SK-N-SH (cell line): ENCODE measurements around the gene LCP2.

Experiments
- CHD2 ChIP-seq: fragments of 150-350 bp; IDR thresholded peaks from 2 replicates; pipeline ENCODE4 v1.6.1; 2018; ENCODE audit warnings: low read length; ENCODE audit not compliant: partially characterized antibody
- POLR2AphosphoS5 ChIP-seq: IDR thresholded peaks from 2 replicates; pipeline ENCODE4 v1.6.1; 2012; ENCODE audit warnings: low read depth, low read length
- RAD21 ChIP-seq: IDR thresholded peaks from 2 replicates; pipeline ENCODE4 v1.6.1; 2012; ENCODE audit warnings: mild to moderate bottlenecking, low read length
- RFX5 ChIP-seq: IDR thresholded peaks from 2 replicates; pipeline ENCODE4 v1.6.1; 2012; ENCODE audit warnings: mild to moderate bottlenecking, improper control_type of control experiment, low read length
- RXRA ChIP-seq: IDR thresholded peaks from 2 replicates; pipeline ENCODE4 v1.4.0; 2012; ENCODE audit warnings: low read depth, mild to moderate bottlenecking, borderline replicate concordance
- SMC3 ChIP-seq: IDR thresholded peaks from 2 replicates; pipeline ENCODE4 v1.6.1; 2012; ENCODE audit warnings: low read depth, low read length, improper control_type of control experiment
- TEAD4 ChIP-seq: IDR thresholded peaks from 2 replicates; pipeline ENCODE4 v1.4.0; 2012; ENCODE audit warnings: mild to moderate bottlenecking, borderline replicate concordance; ENCODE audit not compliant: insufficient read depth
- YY1 ChIP-seq: IDR thresholded peaks from 2 replicates; pipeline ENCODE4 v1.4.0; 2012; ENCODE audit warnings: low read depth, mild to moderate bottlenecking
- TF ChIP-seq, protein P1 (sequence below): fragments of 200-600 bp; sonication (generic); IDR thresholded peaks from 2 replicates; pipeline ENCODE4 v1.6.1; 2017; ENCODE audit warnings: antibody characterized with exemption, mild to moderate bottlenecking, moderate library complexity
- TF ChIP-seq, protein P2 (sequence below): IDR thresholded peaks from 2 replicates; pipeline ENCODE4 v1.4.0; 2012; ENCODE audit warnings: low read depth, borderline replicate concordance
- TF ChIP-seq, protein P3 (sequence below): IDR thresholded peaks from 2 replicates; pipeline ENCODE4 v1.6.1; 2012; ENCODE audit warnings: mild to moderate bottlenecking, low read depth, low read length, moderate library complexity

DNA sequence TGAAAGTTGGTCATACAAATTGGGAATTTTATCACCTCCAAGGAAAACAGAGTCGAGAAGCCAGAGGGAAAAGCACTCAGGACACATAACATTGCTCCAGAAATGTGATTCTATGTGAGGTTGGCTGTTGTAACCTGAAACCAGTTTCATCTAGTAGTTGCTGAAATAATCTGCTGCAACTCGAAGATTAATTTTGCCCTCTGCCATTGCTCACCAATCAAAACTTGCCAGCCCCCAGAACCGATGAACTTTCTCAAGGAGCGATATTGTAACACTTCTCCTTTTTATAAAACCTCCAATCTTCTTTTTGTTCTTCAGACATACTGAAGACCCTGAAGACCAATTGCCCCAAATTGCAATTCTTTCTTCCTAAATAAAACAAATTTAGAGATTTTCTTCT, 33.7 kb downstream of the LCP2 start:
- TF ChIP-seq, protein P1, sequence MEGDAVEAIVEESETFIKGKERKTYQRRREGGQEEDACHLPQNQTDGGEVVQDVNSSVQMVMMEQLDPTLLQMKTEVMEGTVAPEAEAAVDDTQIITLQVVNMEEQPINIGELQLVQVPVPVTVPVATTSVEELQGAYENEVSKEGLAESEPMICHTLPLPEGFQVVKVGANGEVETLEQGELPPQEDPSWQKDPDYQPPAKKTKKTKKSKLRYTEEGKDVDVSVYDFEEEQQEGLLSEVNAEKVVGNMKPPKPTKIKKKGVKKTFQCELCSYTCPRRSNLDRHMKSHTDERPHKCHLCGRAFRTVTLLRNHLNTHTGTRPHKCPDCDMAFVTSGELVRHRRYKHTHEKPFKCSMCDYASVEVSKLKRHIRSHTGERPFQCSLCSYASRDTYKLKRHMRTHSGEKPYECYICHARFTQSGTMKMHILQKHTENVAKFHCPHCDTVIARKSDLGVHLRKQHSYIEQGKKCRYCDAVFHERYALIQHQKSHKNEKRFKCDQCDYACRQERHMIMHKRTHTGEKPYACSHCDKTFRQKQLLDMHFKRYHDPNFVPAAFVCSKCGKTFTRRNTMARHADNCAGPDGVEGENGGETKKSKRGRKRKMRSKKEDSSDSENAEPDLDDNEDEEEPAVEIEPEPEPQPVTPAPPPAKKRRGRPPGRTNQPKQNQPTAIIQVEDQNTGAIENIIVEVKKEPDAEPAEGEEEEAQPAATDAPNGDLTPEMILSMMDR: no peak
- TF ChIP-seq TEAD4: no peak
- no peak for TF ChIP-seq YY1
- TF ChIP-seq, protein P2, sequence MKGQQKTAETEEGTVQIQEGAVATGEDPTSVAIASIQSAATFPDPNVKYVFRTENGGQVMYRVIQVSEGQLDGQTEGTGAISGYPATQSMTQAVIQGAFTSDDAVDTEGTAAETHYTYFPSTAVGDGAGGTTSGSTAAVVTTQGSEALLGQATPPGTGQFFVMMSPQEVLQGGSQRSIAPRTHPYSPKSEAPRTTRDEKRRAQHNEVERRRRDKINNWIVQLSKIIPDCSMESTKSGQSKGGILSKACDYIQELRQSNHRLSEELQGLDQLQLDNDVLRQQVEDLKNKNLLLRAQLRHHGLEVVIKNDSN: no peak
- TF ChIP-seq, protein P3, sequence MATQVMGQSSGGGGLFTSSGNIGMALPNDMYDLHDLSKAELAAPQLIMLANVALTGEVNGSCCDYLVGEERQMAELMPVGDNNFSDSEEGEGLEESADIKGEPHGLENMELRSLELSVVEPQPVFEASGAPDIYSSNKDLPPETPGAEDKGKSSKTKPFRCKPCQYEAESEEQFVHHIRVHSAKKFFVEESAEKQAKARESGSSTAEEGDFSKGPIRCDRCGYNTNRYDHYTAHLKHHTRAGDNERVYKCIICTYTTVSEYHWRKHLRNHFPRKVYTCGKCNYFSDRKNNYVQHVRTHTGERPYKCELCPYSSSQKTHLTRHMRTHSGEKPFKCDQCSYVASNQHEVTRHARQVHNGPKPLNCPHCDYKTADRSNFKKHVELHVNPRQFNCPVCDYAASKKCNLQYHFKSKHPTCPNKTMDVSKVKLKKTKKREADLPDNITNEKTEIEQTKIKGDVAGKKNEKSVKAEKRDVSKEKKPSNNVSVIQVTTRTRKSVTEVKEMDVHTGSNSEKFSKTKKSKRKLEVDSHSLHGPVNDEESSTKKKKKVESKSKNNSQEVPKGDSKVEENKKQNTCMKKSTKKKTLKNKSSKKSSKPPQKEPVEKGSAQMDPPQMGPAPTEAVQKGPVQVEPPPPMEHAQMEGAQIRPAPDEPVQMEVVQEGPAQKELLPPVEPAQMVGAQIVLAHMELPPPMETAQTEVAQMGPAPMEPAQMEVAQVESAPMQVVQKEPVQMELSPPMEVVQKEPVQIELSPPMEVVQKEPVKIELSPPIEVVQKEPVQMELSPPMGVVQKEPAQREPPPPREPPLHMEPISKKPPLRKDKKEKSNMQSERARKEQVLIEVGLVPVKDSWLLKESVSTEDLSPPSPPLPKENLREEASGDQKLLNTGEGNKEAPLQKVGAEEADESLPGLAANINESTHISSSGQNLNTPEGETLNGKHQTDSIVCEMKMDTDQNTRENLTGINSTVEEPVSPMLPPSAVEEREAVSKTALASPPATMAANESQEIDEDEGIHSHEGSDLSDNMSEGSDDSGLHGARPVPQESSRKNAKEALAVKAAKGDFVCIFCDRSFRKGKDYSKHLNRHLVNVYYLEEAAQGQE: no peak
- TF ChIP-seq RFX5: no peak
- TF ChIP-seq CHD2: no peak
- TF ChIP-seq RAD21: no peak
- TF ChIP-seq RXRA: no peak
- TF ChIP-seq SMC3: no peak
- no peak for TF ChIP-seq POLR2AphosphoS5
